HG03565 (cell line): ENCODE measurements around the gene CD2.

Experiments used
- ATAC-seq: cut with Tn5 transposase; IDR thresholded peaks from one replicate; pipeline ENCODE4 v1.9.1; 2021; ENCODE audit warnings: mild to moderate bottlenecking, moderate library complexity; ENCODE audit not compliant: unreplicated experiment

CD2 gene

GRCh38 chr1:116754198-116754977, at the start of gene CD2:
Gene CD2, plus strand, starts transcription at chr1:116754430. Its CDS starts 63 bp downstream, at chr1:116754493.
- no peak for ATAC-seq

- no peak for ATAC-seq
Measured at GRCh38 chr1:116706123-116706522, 48.1 kb upstream of the CD2 start.

- ATAC-seq: no peak
Measured at GRCh38 chr1:116706841-116707240, 47.4 kb upstream of the CD2 start.

DNA sequence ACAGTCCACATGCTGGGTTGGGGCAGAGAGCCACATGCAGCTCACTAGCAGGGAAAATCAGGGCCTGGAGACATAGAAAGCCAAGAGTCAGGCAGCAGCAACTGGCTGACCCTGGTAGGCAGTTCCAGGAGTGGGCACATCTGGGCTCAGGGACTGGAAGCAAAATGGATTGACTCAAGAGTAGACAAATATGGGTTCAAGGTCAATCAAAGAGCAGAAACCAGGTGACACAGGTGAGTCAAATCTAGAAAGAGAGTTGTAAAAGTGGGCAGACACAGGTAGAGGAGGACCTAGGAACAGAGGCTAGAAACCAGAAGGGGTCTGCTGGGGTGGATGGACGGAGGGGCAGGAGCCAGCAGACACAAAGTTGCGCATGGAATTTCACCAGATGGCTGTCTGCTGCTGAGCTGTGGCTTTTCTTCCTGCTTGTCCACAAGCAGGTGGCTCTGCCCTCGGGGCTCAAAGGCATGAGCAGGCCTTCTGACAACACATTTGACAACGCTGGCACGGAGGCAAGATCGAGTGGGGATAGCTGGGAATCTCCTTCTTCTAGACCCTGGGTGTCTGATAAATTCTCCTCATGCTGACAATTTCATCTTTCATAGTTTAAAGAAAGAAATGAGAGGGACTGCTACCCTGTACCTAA, 45.9 kb upstream of the CD2 start:
- no peak for ATAC-seq

DNA sequence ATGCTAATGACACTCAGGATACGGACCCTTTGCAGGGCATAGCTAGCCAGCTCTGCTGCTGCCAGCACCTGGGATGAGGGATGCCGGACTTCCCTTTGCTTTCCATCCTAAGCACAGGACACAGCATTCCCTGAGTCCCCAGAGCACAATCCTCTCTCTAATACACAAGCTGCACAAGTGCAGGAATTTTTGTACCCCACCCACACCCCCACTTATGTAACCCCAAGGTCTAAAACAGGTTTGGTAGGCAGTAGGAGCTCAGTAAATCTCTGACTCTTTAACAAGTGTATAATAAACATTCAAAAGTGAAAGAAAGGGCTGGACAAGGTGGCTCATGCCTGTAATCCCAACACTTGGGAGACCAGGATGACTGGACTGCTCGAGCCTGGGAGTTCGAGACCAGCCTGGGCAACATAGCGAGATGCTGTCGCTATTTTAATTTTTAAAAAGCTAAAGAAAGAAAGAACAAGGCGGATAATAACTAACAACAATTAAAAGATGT, 44.5 kb upstream of the CD2 start:
- ATAC-seq: no peak

GRCh38 chr1:116710420-116711262, 43.6 kb upstream of the CD2 start:
- ATAC-seq: no peak

- ATAC-seq: no peak
Measured at GRCh38 chr1:116711263-116711840, 42.9 kb upstream of the CD2 start.

DNA sequence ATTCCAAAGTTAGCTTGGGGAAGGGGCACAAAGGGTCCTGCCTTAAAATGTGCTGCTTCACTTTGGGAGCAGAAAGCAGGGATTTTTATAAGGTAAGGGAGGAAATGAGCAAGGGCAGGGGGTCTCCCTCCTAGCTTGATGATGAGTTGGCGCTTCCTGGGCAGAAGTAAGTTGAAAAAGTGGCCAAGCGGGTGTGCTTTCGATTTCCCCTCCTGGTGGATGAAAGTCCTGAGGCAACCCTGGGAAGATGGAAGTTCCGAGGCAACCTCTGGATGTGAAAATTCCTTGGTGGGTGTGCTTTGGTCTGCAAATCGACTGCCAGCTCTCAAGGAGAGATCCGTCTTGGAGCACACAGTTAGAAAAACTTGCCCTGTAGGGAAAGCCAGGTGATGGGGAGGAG, 41.7 kb upstream of the CD2 start:
- no peak for ATAC-seq

DNA sequence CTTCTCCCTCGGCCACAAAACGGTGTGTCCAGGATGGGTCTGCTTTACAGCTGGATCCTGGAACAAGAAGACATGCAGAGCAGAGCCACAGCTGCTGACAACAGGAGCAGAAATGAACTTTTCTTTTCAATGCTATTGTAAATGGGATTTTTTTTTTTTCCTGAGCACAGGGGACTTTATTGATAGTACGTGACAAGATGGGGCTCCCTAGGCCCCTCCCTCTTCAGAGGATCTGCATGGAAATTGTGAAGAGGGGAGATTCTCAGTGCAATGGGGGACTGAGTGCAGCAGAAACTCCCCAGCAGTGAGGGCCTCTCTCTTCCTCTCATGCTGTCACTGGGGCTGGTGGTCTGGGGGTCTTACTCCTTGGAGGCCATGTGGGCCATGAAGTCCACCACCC, 40.8 kb upstream of the CD2 start:
- ATAC-seq: no peak

DNA sequence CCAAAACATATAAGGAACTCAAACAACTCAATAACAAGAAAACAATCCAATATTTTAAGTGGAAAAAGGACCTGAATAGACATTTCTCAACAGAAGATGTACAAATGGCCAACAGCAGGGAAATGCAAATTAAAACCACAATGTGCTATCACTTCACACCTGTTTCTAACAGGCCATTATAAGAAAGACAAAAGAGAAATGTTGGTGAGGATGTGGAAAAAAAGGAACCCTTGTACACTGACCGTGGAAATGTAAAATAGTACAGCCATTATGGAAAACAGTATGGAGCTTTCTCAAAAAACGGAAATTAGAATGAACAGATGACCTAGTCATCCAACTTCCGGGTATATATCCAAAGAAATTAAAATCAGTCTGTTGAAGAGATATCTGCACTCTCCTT, 37.8 kb upstream of the CD2 start:
- no peak for ATAC-seq

DNA sequence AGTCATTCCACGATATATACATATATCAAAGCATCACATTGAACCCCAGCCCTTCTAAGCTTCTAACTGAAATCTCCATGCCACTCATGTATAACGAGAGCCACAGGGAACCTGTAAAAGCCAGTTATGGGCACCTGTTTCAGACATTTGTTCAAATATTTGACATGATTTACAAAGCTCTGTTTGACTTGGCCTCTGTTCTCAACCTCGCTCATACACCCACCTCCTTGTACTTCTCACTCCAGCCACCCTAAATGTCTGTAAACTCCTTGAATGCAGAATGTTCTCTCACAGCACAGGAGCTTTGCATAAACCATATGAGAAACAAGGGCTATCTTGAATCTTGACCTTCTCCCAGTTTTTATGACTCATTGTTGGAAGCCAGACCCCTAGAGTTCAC, 36.9 kb upstream of the CD2 start:
- ATAC-seq: no peak

DNA sequence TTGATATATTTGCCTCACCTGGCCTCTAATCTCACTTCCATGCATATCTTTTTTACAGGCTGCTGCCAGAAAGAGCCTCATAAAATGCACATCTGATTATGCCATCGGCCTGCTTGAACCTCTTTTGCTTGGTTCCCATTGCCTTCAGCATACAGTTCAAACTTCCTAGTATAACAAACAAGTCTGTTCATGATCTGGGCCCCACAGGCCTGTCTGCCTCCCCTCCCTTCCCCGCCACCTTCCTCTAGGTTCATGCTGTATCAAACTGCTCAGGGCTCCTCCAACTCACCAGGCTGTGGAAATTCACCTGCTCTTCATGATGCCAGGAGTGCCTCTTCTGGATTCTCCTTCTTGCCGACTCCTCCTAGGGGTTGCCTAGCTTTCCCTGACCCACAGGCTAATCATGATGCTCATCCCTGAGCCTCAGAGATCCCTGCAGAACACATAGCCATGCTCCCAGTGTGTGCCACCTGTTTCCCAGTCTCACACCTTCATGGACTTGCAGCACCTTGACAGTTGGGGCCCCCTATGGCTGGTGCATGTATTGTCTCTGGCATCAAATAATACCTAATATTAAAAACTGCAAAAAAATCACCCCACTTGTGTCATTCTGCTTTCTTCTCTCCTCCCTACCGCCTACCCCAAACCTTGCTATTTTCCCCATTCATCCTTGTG, 33.7 kb upstream of the CD2 start:
- ATAC-seq: no peak

DNA sequence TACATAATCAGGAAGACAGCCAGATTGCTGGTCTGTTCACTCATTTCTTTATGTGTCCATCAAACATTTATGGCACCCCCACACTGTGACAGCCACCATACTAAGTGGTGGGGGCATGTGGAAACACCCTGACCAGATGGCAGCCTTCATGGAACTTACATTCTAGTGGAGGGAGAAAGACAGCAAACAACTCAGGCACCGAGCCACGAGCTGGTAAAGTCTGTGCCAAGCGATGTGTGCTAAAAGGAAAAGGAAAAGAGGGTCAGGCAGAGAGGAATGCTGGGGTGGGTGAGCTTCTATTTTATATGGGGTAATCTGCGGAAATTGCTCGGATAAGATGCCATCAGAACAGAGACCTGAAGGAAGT, 33.2 kb upstream of the CD2 start:
- no peak for ATAC-seq

- ATAC-seq: no peak
Measured at GRCh38 chr1:116721451-116722007, 32.7 kb upstream of the CD2 start.

GRCh38 chr1:116722016-116722838, 32.0 kb upstream of the CD2 start:
- ATAC-seq: no peak

GRCh38 chr1:116724765-116725375, 29.4 kb upstream of the CD2 start:
- no peak for ATAC-seq

DNA sequence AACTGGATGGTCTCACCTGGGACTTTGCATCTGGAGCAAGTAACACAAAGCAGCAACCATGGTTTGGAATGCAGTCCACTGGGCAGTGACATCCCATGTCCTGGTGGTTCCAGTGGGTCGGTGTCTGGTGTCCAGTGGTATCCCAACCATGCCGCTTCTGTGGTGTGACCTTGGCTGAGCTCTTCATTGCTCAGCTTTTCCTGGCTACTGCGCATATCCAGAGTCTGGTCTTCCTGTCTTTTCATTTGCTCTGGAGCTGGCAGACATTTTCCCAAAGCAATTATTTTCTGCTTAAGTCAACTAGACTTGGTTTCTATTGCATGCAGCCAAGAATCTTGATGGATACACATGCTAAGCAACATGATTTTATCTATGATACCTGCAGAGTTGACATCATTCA, 28.4 kb upstream of the CD2 start:
- no peak for ATAC-seq

DNA sequence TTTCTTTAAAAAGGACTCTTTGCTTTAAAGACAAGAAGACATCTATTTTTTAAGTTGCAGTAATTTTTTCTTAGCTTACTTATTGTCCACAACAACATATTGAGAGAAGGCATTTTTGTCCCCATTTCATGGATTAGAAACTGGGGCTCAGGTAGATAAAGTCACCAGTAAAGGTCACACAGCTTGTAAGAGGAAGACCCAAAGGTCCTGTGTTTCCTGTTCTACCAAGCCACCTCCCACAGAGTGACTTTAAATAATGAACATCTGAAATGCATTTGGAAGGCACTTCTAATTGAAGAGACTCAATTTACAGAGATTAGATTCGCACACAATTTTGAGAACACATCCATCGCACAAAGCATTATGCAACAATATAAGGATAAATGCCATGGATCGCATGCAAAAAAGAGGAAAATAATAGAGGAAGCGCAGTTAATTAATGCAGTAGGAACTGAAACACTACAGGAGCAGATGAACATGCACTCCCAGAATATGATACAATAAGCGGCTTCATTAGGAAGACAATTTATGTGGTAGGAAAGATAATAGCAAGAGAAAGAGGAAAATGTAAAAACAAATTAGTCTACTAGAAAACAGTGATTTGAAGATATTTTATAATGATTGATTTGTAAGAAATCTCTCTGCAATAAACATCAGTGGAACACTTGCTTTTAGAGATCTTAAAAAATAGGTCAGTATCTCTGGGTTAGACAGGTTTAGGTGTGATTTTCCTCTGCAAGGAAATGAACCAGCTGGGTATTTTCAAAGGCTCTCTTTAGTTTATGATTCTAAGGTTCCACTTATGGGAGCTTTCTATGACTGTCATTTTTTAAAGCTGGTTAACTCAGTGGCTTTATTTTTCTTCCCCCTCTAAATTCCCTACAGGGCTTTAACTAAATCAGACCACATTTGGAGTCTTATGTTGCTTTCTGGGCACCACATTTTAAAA, 27.1 kb upstream of the CD2 start:
- no peak for ATAC-seq
